GM12875 (cell line): ENCODE measurements around the gene IL10.

ENCODE experiments used
- H3K4me3 ChIP-seq: one replicate; pipeline ENCODE4 v1.5.1; 2011; ENCODE audit warnings: low read depth, low read length, control low read depth
- CTCF ChIP-seq: IDR thresholded peaks from 2 replicates; pipeline ENCODE4 v1.5.1; 2011; ENCODE audit warnings: low read depth, mild to moderate bottlenecking, control low read depth, inconsistent platforms, low read length, moderate library complexity, borderline replicate concordance; ENCODE audit not compliant: insufficient read depth

IL10 gene

GRCh38 chr1:206808615-206809014, 36.3 kb upstream of the IL10 start:
- H3K4me3 ChIP-seq = no peak overlapping the region

GRCh38 chr1:206805357-206805756, 33.1 kb upstream of the IL10 start:
- no peak for TF ChIP-seq CTCF
- no peak overlapping the region for H3K4me3 ChIP-seq

More at GRCh38 chr1:206808615-206809014, 36.3 kb upstream of the IL10 start:
- peak; percentile 54 for TF ChIP-seq CTCF

GRCh38 chr1:206804156-206804737, 32.0 kb upstream of the IL10 start:
- H3K4me3 ChIP-seq = no peak overlapping the region
- TF ChIP-seq CTCF = no peak

GRCh38 chr1:206803221-206803730, 31.0 kb upstream of the IL10 start:
- no peak for TF ChIP-seq CTCF

GRCh38 chr1:206802401-206802800, 30.1 kb upstream of the IL10 start:
- TF ChIP-seq CTCF = no peak
- no peak overlapping the region for H3K4me3 ChIP-seq

More at GRCh38 chr1:206803221-206803730, 31.0 kb upstream of the IL10 start:
- H3K4me3 ChIP-seq = no peak overlapping the region

- TF ChIP-seq CTCF = no peak
- no peak overlapping the region for H3K4me3 ChIP-seq
These were observed 29.2 kb upstream of the IL10 start for GRCh38 chr1:206801467-206801866.

GRCh38 chr1:206800891-206801290, 28.6 kb upstream of the IL10 start:
- H3K4me3 ChIP-seq = no peak overlapping the region
- TF ChIP-seq CTCF = no peak
